Measurements from ENCODE around the gene PERM1. TPM values are rescaled to one million over a fixed set of nuclear protein-coding genes. Genes with fewer than 3 reads are reported as not detected.

Gene PERM1
- total RNA-seq, 2 donors from 2014 or later: 78.9 to 85.5 TPM

DNA sequence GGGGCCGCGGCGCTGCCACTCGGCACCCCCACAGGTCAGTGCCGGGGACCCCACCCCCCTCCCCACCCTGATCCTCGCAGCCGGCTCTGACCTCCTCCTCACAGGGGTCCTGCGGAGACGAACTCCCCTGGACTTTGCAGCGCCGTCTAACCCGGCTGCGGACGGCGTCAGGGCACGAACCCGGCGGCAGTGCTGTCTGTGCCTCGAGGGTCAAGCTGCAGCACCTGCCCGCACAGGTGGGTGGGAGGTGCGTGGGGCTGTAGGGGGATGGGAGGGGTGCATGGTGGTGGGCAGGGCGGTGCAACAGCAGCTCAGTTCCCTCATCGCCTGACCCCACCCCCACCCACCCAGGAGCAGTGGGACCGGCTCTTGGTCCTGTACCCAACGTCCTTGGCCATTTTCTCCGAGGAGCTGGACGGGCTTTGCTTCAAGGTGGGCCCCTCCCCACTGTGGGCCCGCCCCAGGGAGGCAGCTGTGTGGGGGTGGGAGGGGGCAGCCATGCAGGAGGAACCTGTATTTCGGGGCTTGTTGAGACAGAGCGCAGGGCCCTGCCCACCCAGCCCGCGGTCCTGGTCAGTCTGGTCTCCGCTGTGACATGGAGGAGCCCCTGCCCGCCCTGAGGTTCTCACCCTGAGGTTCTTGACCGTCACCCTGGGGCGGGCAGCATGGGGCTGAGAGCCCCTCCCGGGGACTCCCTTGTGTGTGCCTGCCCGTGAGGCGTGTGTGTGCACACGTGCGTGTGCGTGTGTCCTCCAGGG lies 10.7 kb downstream of the PERM1 start:
- ATAC-seq (no peak), DNase-seq (no peak)
- intact Hi-C loops (cut with DNase I): no loop called here

DNA sequence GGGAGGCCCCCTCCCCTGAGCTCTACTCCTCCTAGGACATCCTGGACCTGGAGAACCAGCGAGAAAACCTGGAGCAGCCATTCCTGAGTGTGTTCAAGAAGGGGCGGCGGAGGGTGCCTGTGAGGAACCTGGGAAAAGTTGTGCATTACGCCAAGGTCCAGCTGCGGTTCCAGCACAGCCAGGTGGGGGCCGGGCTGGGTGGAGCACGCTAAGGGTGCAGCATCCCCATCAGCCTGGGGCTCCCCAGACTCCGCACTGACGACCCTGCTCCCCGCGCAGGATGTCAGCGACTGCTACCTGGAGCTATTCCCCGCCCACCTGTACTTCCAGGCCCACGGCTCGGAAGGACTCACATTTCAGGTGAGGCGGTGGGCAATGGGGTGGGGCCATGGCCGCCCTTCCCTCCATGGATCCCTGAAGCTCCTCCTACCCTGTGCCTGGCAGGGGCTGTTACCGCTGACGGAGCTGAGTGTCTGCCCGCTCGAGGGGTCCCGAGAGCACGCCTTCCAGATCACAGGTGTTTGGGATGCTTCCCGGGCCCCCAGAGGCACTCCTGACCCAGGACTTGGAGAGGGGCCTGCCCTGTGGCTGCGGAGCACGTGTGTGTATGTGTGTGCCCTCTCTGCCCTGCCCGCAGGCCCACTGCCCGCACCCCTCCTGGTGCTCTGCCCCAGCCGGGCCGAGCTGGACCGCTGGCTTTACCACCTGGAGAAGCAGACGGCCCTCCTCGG lies 11.5 kb downstream of the PERM1 start:
- DNase-seq: no peak
- ATAC-seq: no peak
- intact Hi-C loops (cut with DNase I): no loop called here

DNA sequence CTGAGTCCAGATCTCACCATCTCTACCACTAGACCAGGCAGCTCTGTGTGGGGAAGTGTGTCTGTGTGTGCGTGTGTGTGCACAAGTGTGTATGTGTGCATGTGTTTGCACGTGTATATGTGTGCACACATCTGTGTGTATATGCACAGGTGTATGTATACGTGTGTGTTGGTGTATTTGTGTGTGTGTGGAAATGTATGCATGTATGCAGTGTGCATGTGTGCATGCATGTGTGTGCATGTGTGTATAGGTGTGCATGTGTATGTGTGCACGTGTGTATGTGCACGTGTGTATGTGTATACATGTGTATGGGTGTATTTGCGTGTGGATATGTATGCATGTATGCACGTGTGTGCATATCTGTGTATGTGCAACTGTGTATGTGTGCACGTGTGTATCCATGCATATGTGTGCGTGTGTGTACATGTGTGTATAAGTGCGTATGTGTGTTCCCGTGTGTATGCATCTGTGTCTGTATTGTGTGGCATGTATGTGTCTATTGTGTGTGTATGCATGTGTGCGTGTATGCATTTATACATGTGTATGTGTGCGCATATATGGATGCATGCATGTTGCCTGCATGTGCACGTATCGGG lies 12.5 kb downstream of the PERM1 start:
- DNase-seq: no peak
- no peak for ATAC-seq
- intact Hi-C loops (cut with DNase I): no loop called here

DNA sequence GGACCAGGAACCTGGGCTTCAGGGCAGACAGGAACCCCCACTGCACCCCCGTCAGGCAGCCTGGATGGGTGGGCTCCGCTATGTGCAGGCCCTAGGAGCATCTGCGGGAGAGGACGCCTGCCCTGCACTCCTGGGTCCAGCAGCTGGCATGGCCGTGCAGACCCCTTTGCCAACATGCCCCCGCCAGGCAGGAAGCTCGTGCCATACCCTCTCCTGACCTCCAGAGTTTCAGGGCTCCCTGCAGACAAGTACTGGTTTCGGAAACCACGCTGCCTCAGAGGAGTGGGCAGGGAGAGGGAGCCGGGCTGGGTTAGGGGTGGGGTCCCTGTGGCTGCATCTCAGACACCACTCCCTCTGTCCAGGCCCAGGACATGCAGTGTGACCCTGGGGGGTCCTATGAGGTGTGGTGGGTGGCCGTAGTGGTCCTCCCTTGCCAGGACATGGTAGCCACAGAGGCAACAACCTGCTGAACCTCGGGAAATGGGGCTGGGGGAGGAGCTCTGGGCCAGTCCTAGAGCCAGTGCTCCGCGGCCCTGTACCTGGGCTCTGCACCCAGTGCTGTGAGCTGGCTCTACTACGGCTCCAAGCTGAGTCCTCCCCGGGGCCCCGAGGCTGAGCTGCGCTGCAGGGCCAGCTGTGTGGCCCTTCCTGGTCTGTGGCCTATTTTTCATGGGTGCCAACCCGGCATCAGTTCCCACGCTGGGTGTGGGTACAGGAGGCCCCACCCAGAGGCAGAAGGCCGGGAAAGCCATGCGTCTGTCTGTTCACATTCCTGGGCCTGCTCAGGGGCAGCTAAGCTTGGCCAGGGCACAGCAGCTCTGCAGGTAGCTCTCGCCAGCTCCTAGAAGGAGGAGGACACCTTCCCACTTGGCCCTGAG lies 14.2 kb downstream of the PERM1 start:
- intact Hi-C loops (cut with DNase I): no loop called here
- ATAC-seq (no peak), DNase-seq (no peak)

DNA sequence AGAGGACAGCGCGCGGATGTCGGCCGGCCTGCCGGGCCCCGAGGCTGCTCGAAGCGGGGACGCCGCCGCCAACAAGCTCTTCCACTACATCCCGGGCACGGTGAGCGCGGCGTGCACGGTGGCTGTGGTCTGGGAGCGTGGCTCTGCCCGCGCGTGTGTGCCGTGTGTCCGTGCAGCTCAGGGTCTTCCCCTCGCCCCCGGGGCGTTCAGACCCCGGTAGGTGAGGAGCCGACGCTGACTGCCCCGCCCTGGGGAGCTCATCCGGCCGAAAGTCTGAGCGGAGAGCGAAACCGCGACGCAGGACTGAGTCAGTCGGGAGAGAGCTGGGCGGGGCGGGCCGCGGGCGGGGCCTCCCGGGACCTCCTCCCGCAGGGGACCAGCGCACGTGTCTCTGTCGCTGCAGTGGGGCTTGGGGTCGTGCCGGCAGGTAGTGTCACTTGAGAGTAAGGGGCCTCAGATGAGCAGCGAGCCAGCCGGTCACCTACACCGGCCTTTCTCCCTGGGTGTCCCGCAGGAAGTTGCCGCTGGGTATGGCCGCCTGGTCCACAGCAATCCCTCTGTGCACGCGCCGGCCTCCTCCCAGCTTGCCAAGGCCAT lies 15.1 kb downstream of the PERM1 start:
- ATAC-seq (peak; percentile 78 to 87), DNase-seq (peak; percentile 82)
- intact Hi-C loops (cut with DNase I): no loop called here

DNA sequence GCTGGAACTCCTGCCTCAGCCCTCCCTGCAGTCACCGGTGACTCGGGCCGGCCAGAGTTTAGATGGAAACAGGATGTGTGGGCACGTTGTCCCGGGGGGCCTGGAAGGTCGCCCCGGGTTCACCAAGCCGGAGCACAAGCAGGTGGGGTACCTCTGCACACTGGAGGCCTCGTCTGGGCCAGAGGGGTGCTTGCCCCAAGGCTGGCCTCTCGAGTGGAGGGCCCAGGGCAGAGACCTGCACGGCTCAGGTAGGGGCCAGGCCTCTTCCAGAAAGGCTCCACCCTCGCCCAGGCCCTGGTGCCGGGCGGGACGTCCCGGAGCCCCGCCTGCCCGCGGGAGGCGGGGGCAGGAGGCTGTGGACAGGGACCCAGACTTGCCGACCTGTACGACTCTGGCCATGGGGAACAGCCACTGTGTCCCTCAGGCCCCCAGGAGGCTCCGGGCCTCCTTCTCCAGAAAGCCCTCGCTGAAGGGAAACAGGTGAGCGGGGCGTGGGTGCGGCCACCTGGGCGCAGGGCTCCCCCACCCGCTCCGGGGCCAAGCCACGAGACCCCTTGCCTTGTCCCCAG lies 15.7 kb downstream of the PERM1 start, which contains the start of gene PLEKHN1:
TSS of gene PLEKHN1 (plus strand) at position 348 of the 569 bp plus-strand sequence. CDS start at position 398, 50 bp downstream.
- DNase-seq: peak; percentile 26
- ATAC-seq: peak; percentile 39 to 62
- intact Hi-C loops (cut with DNase I): no loop called here

DNA sequence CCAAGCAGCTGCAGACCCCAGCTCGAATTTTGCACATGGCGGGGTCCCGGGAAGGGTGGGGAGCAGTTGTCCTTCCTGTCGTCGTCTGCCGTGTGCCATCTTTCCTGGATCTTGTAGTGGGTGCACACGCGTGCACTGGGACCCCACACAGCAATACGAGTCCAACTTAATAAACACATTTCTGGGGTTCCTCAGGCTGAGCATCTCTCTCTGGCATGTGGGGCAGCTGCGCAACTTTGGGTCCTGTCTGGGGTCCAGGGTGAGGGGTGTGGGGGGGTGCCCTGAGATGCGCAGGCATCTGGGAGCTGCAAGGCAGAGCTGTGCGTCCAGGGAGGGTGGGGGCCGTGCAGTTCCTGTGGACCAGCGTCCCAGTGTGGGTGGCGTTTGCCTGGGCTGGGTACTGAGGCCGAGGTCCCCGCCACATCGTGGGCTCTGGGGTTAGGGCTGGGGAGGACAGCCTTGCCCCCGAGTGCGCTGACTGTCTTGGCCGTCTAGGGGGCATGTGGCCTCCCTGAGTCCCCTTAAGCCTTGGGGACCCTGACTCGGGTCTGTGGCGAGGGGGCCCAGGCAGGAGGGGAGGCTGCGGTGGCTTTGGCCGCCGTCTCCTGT lies 16.3 kb downstream of the PERM1 start:
- DNase-seq (peak; percentile 25), ATAC-seq (no peak)
- intact Hi-C loops (cut with DNase I): no loop called here

DNA sequence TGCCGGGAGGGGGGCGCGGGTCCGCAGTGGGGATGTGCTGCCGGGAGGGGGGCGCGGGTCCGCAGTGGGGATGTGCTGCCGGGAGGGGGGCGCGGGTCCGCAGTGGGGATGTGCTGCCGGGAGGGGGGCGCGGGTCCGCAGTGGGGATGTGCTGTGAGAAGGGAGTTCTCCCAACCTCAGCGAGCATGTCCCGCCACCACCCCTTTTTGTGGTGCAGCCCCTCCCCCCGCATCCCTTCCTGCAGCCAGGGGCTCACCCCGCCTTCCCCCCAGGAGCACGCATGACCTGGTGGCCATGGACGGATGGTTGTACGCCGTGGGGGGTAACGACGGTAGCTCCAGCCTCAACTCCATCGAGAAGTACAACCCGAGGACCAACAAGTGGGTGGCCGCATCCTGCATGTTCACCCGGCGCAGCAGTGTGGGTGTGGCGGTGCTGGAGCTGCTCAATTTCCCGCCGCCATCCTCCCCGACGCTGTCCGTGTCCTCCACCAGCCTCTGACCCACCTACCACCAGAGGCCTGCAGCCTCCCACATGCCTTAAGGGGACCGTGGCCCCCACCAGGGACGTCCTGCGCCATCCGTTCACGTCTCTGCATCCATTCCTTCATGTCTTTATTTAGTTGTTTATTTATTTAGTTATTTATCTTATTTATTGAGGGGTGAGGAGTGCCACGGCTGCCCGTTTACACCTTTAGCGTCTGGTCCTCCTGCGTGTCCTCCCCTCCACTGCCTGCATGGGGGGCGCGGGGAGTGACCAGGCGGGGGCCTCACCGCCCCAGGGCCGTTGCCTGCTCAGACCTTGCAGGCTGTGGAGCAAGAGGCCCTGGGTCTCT lies 17.0 kb downstream of the PERM1 start:
- peak; percentile 22 for DNase-seq
- intact Hi-C loops (cut with DNase I): no loop called here
- ATAC-seq: no peak

DNA sequence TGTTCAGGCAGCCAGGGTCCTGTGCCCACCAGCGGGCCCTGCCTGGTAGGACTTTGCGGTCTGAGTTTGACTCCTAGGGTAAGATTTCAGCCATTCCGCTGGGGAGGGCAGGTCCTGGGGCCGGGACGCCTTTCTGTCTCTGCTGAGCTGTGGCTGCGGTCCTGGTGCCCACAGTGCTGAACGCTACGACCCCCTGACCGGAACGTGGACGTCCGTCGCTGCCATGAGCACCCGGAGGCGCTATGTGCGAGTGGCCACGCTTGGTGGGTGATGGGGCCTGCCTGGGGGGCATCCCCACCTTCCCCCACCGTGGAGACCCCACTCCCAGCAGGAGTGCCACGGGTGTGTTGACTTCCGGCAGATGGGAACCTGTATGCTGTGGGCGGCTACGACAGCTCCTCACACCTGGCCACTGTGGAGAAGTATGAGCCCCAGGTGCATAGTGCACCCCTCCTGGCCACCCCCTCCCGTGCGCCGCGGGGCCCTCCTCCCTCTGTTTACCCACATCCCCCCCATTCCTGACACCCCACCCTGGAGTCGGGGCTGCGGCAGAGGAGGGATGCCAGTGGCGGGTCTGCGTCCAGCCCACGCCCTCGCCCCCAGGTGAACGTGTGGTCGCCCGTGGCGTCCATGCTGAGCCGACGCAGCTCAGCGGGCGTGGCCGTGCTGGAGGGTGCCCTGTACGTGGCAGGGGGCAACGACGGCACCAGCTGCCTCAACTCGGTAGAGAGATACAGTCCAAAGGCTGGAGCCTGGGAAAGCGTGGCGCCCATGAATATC lies 18.0 kb downstream of the PERM1 start:
- intact Hi-C loops (cut with DNase I): no loop called here
- ATAC-seq: no peak

DNA sequence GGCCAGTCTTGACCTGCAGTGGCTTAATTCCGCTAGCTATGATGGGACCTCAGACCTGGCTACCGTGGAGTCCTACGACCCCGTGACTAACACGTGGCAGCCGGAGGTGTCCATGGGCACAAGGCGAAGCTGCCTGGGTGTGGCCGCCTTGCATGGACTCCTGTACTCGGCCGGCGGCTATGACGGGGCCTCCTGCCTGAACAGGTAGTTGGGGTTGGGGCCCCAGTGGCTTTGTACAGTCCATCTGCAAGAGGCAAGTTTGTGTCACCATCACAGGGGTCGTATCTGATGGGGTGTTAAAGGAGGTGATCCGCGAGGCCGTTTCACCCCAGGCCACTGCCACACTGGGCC lies 18.6 kb downstream of the PERM1 start:
- intact Hi-C loops (cut with DNase I): no loop called here

More for the DNA sequence above, 18.0 kb downstream of the PERM1 start:
- DNase-seq: peak; percentile 23

DNA sequence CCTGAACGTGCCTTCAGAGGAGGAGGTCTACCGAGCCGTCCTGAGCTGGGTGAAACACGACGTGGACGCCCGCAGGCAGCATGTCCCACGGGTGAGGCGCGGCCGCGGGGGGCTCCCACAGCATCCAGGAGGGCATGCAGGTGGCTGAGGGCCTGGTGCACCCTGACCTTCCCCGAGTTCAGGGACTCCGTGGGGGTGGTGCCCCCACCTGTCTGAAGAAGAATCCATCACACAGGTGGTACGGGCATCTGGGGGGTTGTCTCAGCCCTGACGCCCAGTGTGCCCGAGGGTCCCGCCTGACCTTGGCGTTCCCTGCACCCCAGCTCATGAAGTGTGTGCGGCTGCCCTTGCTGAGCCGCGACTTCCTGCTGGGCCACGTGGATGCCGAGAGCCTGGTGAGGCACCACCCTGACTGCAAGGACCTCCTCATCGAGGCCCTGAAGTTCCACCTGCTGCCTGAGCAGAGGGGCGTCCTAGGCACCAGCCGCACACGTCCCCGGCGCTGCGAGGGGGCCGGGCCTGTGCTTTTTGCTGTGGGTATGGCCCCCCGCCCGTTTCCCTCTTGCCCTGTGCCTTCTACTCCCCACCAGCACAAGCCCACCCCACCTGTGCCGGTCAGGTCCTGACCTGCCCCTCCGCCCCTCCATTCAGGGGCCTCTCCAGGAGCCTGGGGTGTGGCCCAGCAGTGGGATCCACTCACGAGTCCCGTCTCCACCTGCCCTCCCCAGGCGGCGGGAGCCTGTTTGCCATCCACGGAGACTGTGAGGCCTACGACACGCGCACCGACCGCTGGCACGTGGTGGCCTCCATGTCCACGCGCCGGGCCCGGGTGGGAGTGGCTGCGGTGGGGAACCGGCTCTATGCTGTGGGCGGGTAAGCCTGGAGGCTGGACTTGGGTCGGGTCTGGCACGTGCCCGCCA lies 19.3 kb downstream of the PERM1 start:
- DNase-seq (no peak), ATAC-seq (no peak)
- intact Hi-C loops (cut with DNase I): no loop called here

More for the DNA sequence above, 18.6 kb downstream of the PERM1 start:
- ATAC-seq (no peak), DNase-seq (no peak)

DNA sequence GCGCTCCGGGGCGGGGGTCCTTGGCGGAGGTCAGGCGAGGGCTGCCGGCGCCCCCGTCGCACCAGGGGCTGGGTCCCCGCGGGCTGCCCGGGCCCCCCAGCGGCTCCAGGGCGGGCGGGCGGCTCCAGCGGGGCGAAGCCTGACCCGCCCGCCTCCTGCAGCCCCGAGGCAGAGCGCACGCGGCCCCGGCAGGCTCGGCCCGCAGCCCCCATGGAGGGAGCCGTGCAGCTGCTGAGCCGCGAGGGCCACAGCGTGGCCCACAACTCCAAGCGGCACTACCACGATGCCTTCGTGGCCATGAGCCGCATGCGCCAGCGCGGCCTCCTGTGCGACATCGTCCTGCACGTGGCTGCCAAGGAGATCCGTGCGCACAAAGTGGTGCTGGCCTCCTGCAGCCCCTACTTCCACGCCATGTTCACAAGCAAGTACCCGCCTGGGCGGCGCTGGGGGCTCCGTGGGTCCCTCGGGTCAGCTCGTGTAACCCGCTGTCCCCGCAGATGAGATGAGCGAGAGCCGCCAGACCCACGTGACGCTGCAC lies 20.7 kb downstream of the PERM1 start:
- DNase-seq (no peak), ATAC-seq (no peak)
- intact Hi-C loops (cut with DNase I): loop anchor here in 1 of 2 donors (2.0 kb wide), 1 partner anchor 54 kb away; no protein-coding TSS in a partner anchor

DNA sequence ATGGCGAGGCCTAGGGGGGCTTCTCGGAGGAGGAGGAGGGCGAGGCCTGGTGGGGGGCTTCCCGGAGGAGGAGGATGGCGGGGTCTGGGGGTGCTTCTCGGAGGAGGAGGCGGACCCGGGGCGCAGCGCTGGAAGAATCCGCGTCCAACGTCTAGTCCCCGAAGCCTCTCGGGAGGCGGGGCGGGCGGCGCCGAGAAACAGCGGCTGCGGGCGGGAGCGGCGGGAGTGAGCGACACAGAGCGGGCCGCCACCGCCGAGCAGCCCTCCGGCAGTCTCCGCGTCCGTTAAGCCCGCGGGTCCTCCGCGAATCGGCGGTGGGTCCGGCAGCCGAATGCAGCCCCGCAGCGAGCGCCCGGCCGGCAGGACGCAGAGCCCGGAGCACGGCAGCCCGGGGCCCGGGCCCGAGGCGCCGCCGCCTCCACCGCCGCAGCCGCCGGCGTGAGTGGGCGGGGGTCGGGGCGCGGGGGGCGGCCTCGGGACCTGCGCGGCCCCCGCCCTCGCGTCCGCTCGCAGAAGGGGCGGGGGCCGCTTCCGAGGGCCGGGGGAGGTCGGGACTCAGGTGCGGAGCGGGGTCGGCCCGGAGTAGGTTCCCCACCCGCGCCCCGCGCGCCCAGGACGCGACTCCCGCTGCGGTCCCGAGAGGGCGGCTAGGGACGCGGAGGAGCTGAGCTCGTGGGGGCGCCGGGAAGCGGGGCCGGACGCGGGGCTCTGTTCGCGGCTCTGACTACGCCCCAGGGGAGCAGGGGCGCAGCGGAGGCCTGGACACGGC lies 21.3 kb downstream of the PERM1 start, which contains the start of gene KLHL17:
TSS of gene KLHL17 (plus strand) at position 222 of the 769 bp plus-strand sequence. CDS start at position 332, 110 bp downstream.
- peak; percentile 46 to 69 for ATAC-seq
- intact Hi-C loops (cut with DNase I): loop anchor here in 1 of 2 donors (2.0 kb wide), 1 partner anchor 54 kb away; no protein-coding TSS in a partner anchor
- DNase-seq: peak; percentile 84

DNA sequence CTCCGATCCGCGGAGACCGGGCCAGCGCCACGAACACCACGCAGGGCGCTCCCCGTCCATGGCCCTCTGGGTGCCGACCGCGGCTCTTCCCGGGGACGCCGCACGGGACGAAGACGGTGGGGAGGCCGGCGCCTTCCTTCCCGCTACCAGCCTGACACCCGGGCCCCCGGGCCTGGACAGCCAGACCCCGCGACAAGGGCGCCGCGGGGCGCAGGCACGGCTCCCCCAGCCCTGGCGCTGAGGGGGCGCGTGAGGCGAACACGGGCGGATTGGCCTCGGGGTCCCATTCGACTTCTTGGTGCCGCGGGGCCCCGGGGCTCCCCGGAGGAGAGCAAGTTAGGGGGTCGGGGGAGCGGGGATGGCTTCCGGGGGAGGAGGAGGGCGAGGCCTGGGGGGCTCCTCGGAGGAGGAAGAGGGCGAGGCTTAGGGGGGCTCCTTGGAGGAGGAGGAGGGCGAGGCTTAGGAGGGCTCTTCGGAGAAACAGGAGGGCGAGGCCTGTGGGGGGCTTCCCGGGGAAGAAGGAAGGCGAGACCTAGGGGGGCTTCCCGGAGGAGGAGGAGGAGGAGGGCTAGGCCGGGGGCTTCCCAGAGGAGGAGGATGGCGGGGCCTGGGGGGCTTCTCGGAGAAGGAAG lies 22.0 kb downstream of the PERM1 start:
- peak; percentile 4 to 17 for ATAC-seq
- no peak for DNase-seq
- intact Hi-C loops (cut with DNase I): loop anchor here in 1 of 2 donors (2.0 kb wide), 1 partner anchor 53 kb away; no protein-coding TSS in a partner anchor

Measured in left cardiac atrium (tissue), 4 donors.